Parathyroid adenoma (tissue), 2 donors: ENCODE measurements around the gene CNGB1.

Experiments
- H2AFZ ChIP-seq: fragments of 300-600 bp; sonication (generic); one replicate; pipeline ENCODE4 v1.7.0; 2017; ENCODE audit warnings: antibody characterized with exemption, mild to moderate bottlenecking
- H3K27ac ChIP-seq: fragments of 300-600 bp; sonication (generic); one replicate; pipeline ENCODE4 v1.7.0; 2017
- H3K27me3 ChIP-seq: fragments of 300-600 bp; sonication (generic); one replicate; pipeline ENCODE4 v1.7.0; 2017; ENCODE audit warnings: low read length; ENCODE audit not compliant: control insufficient read depth, insufficient read depth
- H3K36me3 ChIP-seq: fragments of 300-600 bp; sonication (generic); one replicate; pipeline ENCODE4 v1.7.0; 2017; ENCODE audit warnings: low read length; ENCODE audit not compliant: control insufficient read depth, insufficient read depth
- H3K4me1 ChIP-seq: fragments of 300-600 bp; sonication (generic); one replicate; pipeline ENCODE4 v1.7.0; 2017; ENCODE audit warnings: control low read depth
- H3K4me2 ChIP-seq: fragments of 300-600 bp; sonication (generic); one replicate; pipeline ENCODE4 v1.7.0; 2017; ENCODE audit warnings: low read length
- H3K4me3 ChIP-seq: fragments of 300-600 bp; sonication (generic); one replicate; pipeline ENCODE4 v1.7.0; 2017; ENCODE audit warnings: low read depth, low read length
- H3K79me2 ChIP-seq: fragments of 300-600 bp; sonication (generic); one replicate; pipeline ENCODE4 v1.7.0; 2017; ENCODE audit warnings: control low read depth
- H3K9ac ChIP-seq: fragments of 300-600 bp; sonication (generic); one replicate; pipeline ENCODE4 v1.7.0; 2017; ENCODE audit warnings: mild to moderate bottlenecking
- H3K9me3 ChIP-seq: fragments of 300-600 bp; sonication (generic); one replicate; pipeline ENCODE4 v1.7.0; 2017; ENCODE audit warnings: low read length; ENCODE audit not compliant: control insufficient read depth
- TF ChIP-seq, protein P1 (sequence below): fragments of 300-600 bp; sonication (generic); IDR thresholded peaks from one replicate; pipeline ENCODE4 v1.7.0; 2017; ENCODE audit warnings: antibody characterized with exemption, mild to moderate bottlenecking
- donor health status: primary hyperparathyroidism.

The CNGB1 gene

DNA sequence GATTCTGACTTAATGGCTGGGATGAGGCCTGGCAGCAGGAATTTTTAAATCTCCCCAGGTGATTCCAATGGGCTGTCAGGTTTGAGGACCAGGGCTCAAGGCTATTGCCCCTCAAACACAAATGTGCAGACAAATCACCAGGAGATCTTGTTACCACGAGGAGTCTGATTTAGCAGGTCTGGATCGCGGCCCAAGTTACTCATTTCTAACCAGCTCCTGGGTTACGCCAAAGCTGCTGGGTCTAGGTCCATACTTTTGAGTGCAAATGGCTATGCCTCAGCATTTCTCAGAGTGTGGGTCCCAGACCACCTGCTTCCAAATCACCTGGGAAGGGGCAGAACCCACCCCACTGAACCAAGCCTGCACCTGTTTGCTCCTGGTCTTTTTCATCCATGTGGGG is 33.1 kb downstream of the CNGB1 start:
- H3K9me3 ChIP-seq = no peaks in the 10 kb centered on the region
- TF ChIP-seq, protein P1, sequence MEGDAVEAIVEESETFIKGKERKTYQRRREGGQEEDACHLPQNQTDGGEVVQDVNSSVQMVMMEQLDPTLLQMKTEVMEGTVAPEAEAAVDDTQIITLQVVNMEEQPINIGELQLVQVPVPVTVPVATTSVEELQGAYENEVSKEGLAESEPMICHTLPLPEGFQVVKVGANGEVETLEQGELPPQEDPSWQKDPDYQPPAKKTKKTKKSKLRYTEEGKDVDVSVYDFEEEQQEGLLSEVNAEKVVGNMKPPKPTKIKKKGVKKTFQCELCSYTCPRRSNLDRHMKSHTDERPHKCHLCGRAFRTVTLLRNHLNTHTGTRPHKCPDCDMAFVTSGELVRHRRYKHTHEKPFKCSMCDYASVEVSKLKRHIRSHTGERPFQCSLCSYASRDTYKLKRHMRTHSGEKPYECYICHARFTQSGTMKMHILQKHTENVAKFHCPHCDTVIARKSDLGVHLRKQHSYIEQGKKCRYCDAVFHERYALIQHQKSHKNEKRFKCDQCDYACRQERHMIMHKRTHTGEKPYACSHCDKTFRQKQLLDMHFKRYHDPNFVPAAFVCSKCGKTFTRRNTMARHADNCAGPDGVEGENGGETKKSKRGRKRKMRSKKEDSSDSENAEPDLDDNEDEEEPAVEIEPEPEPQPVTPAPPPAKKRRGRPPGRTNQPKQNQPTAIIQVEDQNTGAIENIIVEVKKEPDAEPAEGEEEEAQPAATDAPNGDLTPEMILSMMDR = no peak
- H3K27me3 ChIP-seq = no peaks in the 10 kb centered on the region
- no peak overlapping the region for H3K4me3 ChIP-seq
- H3K79me2 ChIP-seq = no peaks in the 10 kb centered on the region
- H3K27ac ChIP-seq = no peak overlapping the region
- no peak overlapping the region for H2AFZ ChIP-seq
- peaks cover 17% of the 10 kb centered on the region for H3K4me1 ChIP-seq
- no peaks in the 10 kb centered on the region for H3K36me3 ChIP-seq
- no peak overlapping the region for H3K9ac ChIP-seq
- no peak overlapping the region for H3K4me2 ChIP-seq

GRCh38 chr16:57935904-57936303 is 35.0 kb downstream of the CNGB1 start:
- Histone ChIP-seq H3K4me3 (no peak overlapping the region), H3K9ac (no peak overlapping the region), H3K4me2 (peak overlapping the region; percentile 50), H3K9me3 (no peaks in the 10 kb centered on the region), H3K36me3 (no peaks in the 10 kb centered on the region), H2AFZ (peak overlapping the region; percentile 5), H3K27ac (no peak overlapping the region), H3K79me2 (no peaks in the 10 kb centered on the region), H3K27me3 (no peaks in the 10 kb centered on the region), H3K4me1 (peaks cover 12% of the 10 kb centered on the region)
- TF ChIP-seq, protein P1 = no peak

- no peak overlapping the region for H2AFZ ChIP-seq
- H3K27ac ChIP-seq = no peak overlapping the region
- no peaks in the 10 kb centered on the region for H3K27me3 ChIP-seq
- H3K4me2 ChIP-seq = no peak overlapping the region
- H3K79me2 ChIP-seq = no peaks in the 10 kb centered on the region
- TF ChIP-seq, protein P1 = no peak
- peaks cover 3% of the 10 kb centered on the region for H3K4me1 ChIP-seq
- no peaks in the 10 kb centered on the region for H3K36me3 ChIP-seq
- H3K9ac ChIP-seq = no peak overlapping the region
- no peaks in the 10 kb centered on the region for H3K9me3 ChIP-seq
- no peak overlapping the region for H3K4me3 ChIP-seq
Observed at GRCh38 chr16:57930533-57930932, 40.4 kb downstream of the CNGB1 start.

GRCh38 chr16:57929250-57929649 is 41.7 kb downstream of the CNGB1 start:
- no peaks in the 10 kb centered on the region for H3K9me3 ChIP-seq
- no peaks in the 10 kb centered on the region for H3K27me3 ChIP-seq
- no peak overlapping the region for H3K4me2 ChIP-seq
- no peak overlapping the region for H3K27ac ChIP-seq
- no peaks in the 10 kb centered on the region for H3K79me2 ChIP-seq
- peaks cover 3% of the 10 kb centered on the region for H3K4me1 ChIP-seq
- no peak overlapping the region for H2AFZ ChIP-seq
- H3K9ac ChIP-seq = no peak overlapping the region
- no peak overlapping the region for H3K4me3 ChIP-seq
- no peaks in the 10 kb centered on the region for H3K36me3 ChIP-seq
- TF ChIP-seq, protein P1 = no peak

- H3K9ac ChIP-seq = no peak overlapping the region
Observed at GRCh38 chr16:57926041-57926440, 44.9 kb downstream of the CNGB1 start.

More at GRCh38 chr16:57926041-57926440, 44.9 kb downstream of the CNGB1 start:
- Histone ChIP-seq H3K79me2 (no peaks in the 10 kb centered on the region), H3K36me3 (no peaks in the 10 kb centered on the region), H3K27me3 (no peaks in the 10 kb centered on the region), H3K27ac (no peak overlapping the region), H3K4me1 (peaks cover 3% of the 10 kb centered on the region), H3K9me3 (no peaks in the 10 kb centered on the region), H3K4me3 (no peak overlapping the region), H2AFZ (no peak overlapping the region), H3K4me2 (no peak overlapping the region)
- TF ChIP-seq, protein P1 = no peak
